Nephron progenitor cell (in vitro differentiated cells): ENCODE results near the gene ETV7.

Source experiments
- DNase-seq: peaks from one replicate; pipeline ENCODE4 v3.0.0; 2021
- H3K27ac Mint-ChIP-seq: 2 replicates; pipeline ENCODE4 v1.8.0; 2021; ENCODE audit warnings: mild to moderate bottlenecking, moderate library complexity, mixed read lengths
- H3K27me3 Mint-ChIP-seq: 2 replicates; pipeline ENCODE4 v1.8.0; 2021; ENCODE audit warnings: mild to moderate bottlenecking, low read depth, mixed read lengths; ENCODE audit not compliant: poor library complexity
- H3K36me3 Mint-ChIP-seq: 2 replicates; pipeline ENCODE4 v1.8.0; 2021; ENCODE audit warnings: low read depth, mixed read lengths
- H3K4me1 Mint-ChIP-seq: 2 replicates; pipeline ENCODE4 v1.8.0; 2021; ENCODE audit warnings: mixed read lengths
- H3K4me3 Mint-ChIP-seq: 2 replicates; pipeline ENCODE4 v1.8.0; 2021; ENCODE audit warnings: mild to moderate bottlenecking, moderate library complexity, mixed read lengths
- H3K9me3 Mint-ChIP-seq: 2 replicates; pipeline ENCODE4 v1.8.0; 2021; ENCODE audit warnings: mild to moderate bottlenecking, moderate library complexity, mixed read lengths
- CTCF ChIP-seq: fragments of 200-600 bp; sonication (generic); IDR thresholded peaks from 2 replicates; pipeline ENCODE4 v1.5.0; 2021; ENCODE audit warnings: antibody characterized with exemption

Gene ETV7

DNA sequence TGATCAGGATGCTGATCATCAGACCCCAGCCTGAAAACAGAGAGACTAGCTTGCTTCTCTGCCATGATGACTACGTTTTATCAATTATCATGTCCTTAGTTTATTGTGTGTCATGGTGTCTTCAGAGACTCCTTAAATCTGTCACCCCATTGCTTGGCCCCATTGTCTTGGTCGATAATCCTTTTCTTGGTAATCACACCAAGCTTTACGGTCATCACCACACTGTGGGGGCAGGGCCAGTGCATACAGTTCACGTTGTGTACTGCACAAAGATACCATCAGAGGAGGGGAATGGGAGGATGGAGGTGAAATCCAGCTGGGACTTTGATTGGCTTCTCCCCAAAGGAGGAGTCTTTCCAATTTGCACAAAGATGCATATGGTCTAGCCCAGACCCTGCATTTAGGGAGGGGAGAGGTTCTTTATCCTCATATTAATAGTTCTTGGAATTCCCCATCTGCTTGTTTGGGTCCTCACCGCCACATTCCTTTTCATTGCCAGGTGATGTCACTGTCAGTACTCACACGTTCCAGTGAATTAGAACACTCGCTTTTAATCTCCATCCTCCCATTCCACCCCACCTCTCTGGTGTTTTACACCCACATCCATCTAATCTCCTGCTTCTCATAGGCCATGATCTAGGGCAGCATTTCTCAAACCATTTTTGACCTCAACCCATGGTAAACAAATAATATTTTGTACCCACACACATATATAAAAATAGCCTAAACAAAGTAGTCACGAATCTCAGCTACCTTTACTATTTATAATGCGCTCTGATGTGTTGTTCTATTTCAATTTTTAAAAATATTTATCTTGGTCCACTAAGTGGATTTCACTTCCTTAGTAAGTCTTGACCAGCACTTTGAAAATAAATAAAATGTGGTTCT, 5.7 kb downstream of the ETV7 start:
- Mint-ChIP-seq H3K4me1 (peaks cover 29% of the 10 kb centered on the region), H3K27me3 (peaks cover 49% of the 10 kb centered on the region), H3K27ac (no peak overlapping the region), H3K4me3 (no peak overlapping the region), H3K9me3 (no peaks in the 10 kb centered on the region), H3K36me3 (no peaks in the 10 kb centered on the region)
- DNase-seq, result no peak
- TF ChIP-seq CTCF, result no peak

GRCh38 chr6:36380166-36380565, 7.3 kb downstream of the ETV7 start:
- Mint-ChIP-seq H3K9me3 (no peaks in the 10 kb centered on the region), H3K27me3 (peaks cover 36% of the 10 kb centered on the region), H3K27ac (no peak overlapping the region), H3K4me1 (peaks cover 23% of the 10 kb centered on the region), H3K4me3 (no peak overlapping the region), H3K36me3 (no peaks in the 10 kb centered on the region)
- DNase-seq, result no peak
- no peak for TF ChIP-seq CTCF

- H3K4me3 Mint-ChIP-seq, result no peak overlapping the region
- peaks cover 30% of the 10 kb centered on the region for H3K27me3 Mint-ChIP-seq
- peak overlapping the region; percentile 29 for H3K27ac Mint-ChIP-seq
- no peaks in the 10 kb centered on the region for H3K9me3 Mint-ChIP-seq
- H3K4me1 Mint-ChIP-seq, result peaks cover 23% of the 10 kb centered on the region
- TF ChIP-seq CTCF, result no peak
- no peaks in the 10 kb centered on the region for H3K36me3 Mint-ChIP-seq
- DNase-seq, result no peak
These were observed 8.5 kb downstream of the ETV7 start for GRCh38 chr6:36378936-36379335.

DNA sequence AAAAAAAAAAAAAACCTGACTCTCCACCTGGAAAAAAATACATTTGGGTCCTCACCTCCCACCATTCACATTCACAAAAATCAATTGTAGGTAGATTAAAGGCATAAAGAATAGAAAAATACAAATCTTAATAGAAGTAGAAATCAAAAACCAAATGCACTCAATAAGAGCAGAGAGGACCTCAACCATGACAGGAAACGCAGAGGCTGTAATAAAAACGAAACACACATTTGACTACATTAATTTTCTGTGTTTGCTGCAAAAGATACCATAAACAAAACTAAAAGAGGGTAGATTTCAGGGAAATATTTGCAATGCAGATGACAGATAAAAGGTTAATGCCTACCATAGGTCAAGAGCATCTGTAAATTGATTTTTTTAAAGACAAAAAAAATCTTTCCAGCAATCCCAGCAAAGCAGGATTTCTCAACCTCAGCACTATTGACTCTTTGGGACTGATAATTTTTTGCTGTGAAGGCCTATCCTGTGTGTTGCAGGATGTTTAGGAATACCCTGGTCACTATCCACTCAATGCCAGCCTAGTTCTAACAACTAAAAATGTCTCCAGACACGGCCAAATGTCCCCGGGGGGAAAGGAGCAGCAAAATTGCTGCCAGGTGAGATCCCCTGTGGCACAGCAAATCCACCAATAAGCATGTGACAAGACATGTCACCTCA, 9.1 kb downstream of the ETV7 start:
- H3K27me3 Mint-ChIP-seq, result peaks cover 34% of the 10 kb centered on the region
- H3K4me1 Mint-ChIP-seq, result peaks cover 23% of the 10 kb centered on the region
- H3K27ac Mint-ChIP-seq, result no peak overlapping the region

DNA sequence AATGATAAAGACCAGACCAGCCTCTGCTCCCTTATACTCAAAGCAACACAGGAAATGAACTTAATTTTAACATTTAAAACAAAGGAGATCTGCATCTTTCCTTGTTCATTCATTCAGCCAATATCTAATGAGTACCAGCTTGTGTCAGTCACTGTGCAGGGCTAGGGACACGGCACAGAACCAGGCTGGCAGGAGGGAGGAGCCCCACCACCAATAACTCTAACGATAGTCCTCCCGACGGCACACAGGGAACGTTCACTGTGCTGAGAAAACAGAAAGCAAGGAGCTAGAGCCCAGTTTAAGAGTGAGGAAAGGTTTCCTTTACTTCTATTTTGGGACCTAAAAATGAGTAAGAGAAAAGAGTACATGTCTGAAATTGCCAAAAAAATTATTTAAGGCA, 9.9 kb downstream of the ETV7 start:
- H3K4me1 Mint-ChIP-seq, result peaks cover 25% of the 10 kb centered on the region
- H3K27ac Mint-ChIP-seq, result no peak overlapping the region
- H3K36me3 Mint-ChIP-seq, result no peaks in the 10 kb centered on the region
- no peak for TF ChIP-seq CTCF
- peaks cover 35% of the 10 kb centered on the region for H3K27me3 Mint-ChIP-seq
- no peak for DNase-seq
- no peaks in the 10 kb centered on the region for H3K9me3 Mint-ChIP-seq
- H3K4me3 Mint-ChIP-seq, result no peak overlapping the region

More for the DNA sequence above, 9.1 kb downstream of the ETV7 start:
- Mint-ChIP-seq H3K36me3 (no peaks in the 10 kb centered on the region), H3K4me3 (no peak overlapping the region), H3K9me3 (no peaks in the 10 kb centered on the region)
- TF ChIP-seq CTCF, result no peak
- DNase-seq, result no peak
